Endometrium (tissue), 2 donors: Measurements from ENCODE around the gene KCNIP1.

Experiments
- FAIRE-seq: peaks from 2 replicates; lab custom pipeline; 2012; peaks lifted over from hg19 to GRCh38; lab: Jason Lieb, UNC
- donor health status: control.
- donor health status: control.

Gene KCNIP1

DNA sequence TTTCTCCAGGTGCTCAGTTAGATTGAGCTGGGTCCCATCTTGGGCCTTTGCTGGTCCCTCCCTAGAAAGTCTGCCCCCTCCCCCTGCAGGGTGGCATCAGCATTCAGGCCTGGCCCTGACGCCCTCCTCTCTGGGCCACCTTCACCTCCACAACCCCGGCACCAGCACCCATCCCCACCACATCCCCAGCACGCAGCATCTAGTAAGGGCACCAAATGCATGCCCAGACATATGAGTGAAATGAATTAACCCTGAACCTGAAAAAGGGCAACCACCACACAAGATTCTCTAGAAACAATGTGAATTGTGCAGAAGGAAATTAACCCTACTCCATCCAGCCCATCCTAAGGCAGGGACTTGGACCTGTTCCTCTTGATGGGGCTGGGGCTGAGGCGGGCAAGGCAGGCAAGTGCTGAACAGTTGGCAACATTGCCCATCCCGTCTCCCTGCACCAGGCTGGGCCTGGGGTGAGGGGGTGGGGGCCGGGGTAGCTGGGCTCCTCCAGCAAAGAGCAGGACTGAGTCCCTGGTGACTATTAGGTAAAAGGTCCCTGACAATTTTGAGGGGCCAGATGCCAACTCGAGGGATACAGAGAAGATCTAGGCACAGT, 125.9 kb downstream of the KCNIP1 start:
- FAIRE-seq = no peak

GRCh38 chr5:170630226-170630625, 126.4 kb downstream of the KCNIP1 start:
- FAIRE-seq = no peak

DNA sequence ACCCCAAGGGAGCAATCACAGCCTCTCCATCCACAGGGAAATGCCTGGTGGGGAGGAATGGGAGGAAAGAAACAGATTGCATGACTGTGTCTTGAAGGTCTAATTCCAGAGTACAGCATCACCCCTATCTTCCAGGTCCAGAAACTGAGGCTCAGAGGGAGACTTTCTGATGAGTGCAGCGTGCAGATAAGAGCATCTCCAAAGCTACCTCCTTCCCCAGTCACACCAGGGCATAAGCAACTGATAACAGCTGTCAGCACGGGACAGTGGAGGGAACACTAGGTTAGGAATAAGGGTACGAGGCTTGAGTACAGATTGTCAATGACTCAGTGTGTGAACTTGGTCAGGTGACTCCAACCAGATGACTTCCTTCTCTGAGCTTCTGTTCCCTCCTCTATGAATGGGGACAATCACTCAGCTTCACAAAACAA, 126.9 kb downstream of the KCNIP1 start:
- FAIRE-seq = no peak

GRCh38 chr5:170631466-170632195, 127.8 kb downstream of the KCNIP1 start:
- no peak for FAIRE-seq

- no peak for FAIRE-seq
Observed at GRCh38 chr5:170632266-170632984, 128.6 kb downstream of the KCNIP1 start.

GRCh38 chr5:170632985-170633234, 129.1 kb downstream of the KCNIP1 start:
- no peak for FAIRE-seq

- FAIRE-seq = no peak
Observed at GRCh38 chr5:170633235-170634081, 129.6 kb downstream of the KCNIP1 start.

- FAIRE-seq = no peak
Observed at GRCh38 chr5:170634256-170634990, 130.6 kb downstream of the KCNIP1 start.

- no peak for FAIRE-seq
Observed at GRCh38 chr5:170635706-170636105, 131.9 kb downstream of the KCNIP1 start.

DNA sequence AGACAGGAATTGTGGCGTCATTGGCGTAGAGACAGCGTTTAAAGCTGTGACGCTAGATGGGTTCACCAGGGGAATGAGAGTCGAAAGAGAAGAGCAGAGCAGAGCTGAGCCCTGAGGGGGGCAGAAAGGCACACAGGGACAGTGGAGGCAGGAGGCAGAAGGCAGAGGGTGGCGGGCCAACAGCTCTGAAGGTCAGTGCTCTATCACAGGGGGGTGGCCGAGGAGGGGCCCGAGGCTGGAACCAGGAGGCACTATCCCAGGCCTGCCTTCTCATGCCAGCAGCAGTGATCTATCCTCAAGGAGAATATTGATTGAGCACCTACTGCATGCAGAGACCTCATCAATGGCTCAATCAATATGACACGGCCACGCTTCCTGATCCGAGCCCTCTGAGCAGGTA, 132.4 kb downstream of the KCNIP1 start:
- FAIRE-seq = no peak

- FAIRE-seq = no peak
Observed at GRCh38 chr5:170636801-170637477, 133.1 kb downstream of the KCNIP1 start.

DNA sequence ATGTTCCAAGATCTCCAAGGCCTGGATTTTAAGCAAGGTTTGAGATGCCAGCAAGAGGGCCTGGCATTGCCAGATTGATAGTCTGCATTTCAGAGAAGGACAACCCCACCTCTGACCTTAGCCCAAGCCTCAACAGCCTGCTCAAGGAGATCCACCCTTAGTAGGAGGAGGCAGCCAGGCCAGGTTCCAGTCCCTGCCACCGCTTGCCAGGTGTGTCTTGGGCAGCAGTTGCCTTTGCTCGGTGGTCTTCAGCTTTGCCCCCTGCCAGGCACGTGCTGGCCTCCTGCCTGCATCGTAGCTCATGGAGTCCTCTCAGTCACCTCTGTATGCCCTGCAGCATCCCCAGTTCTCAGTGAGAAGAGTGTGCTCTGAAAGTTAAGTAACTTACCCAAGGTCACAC, 134.2 kb downstream of the KCNIP1 start:
- FAIRE-seq = no peak

DNA sequence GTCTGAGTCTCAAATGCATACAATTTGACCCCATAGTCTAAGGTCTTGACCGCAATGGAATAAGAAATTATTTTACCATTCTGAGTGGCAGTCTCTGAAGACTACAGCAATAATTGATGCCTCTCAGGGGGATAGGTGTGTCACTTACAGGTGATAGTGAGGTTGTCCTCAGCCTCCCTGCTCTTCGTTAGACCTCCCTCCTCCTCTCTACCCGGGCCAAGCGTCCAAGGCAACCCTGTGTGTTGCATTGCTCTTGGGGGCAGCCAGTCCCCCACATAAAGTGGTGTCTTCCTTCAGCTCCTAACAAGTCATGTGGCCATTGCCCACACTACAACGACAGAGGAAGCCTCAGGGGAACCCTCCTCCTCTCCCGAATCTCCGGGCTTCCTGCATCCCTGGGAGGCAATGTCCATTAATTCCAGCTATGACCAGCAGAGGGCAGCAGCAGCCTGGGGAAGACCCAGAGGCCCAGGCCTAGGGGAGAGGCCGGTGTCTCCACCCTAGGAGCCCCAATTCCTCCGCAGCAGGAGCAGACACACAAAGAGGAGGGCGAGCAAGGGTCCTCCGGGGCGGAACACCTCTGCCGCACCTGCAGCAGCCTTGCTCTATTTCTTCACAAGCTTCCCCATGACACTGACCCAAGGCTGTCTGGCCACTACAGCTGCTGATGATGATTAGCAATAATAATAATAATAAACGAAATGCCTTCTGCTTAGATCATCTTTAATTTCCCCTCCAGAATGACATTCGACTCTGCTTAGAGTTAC, 134.8 kb downstream of the KCNIP1 start:
- FAIRE-seq = no peak

- FAIRE-seq = no peak
Observed at GRCh38 chr5:170639221-170639925, 135.6 kb downstream of the KCNIP1 start.

- no peak for FAIRE-seq
Observed at GRCh38 chr5:170640731-170641588, 137.1 kb downstream of the KCNIP1 start.

GRCh38 chr5:170641589-170642031, 137.8 kb downstream of the KCNIP1 start:
- no peak for FAIRE-seq

- no peak for FAIRE-seq
Observed at GRCh38 chr5:170642066-170642735, 138.4 kb downstream of the KCNIP1 start.

GRCh38 chr5:170642776-170643436, 139.1 kb downstream of the KCNIP1 start:
- no peak for FAIRE-seq
